G401 (cell line): ENCODE data around the gene CTBP1. TPM values are rescaled to one million over a fixed set of nuclear protein-coding genes. Genes with fewer than 3 reads are reported as not detected.

Experiments used
- DNase-seq: peaks from one replicate; pipeline ENCODE4 v3.0.0-alpha.2; 2015; ENCODE audit warnings: low spot score
- in situ Hi-C: cut with HindIII; loops from 2 replicates; pipeline ENCODE4 v1.10.0; 2016; ENCODE audit warnings: low sequenced_read_pairs, mixed read lengths
- total RNA-seq: library from RNA; depleted of rRNA; stranded (reverse); fragments of >200 nt; shearing (Covaris generic); gene quantifications from 2 replicates; pipeline ENCODE4 v1.2.3, GENCODE V29; 2014

Gene CTBP1
- total RNA-seq, 1 experiment from 2014 or later: 287 TPM

DNA sequence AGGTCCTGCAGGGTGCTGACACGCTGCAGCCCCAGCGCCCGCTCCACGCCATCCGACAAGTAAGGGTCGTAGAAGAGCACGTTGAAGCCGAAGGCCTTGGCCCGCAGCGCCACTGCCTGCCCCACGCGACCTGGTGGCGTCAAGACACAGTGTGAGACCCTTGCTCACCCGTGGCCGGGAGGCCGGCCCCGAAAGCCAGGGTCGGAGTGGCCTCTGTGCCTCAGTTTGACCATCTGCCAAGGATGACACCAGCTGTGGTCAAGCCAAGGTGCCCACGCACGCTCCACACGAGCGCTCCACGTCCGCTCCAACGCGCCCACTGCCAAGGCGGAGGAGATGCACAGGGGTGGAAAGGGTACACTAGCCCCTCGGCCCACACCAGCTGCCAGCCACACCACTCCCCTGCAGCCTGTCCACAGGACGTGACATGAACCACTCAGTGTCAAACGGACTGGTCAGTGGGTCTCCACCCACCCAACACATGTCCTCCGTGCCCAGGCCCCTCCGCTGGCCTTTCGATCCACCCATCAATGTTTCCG is 32.8 kb downstream of the CTBP1 start:
- in situ Hi-C loops: no loop called here
- no peak for DNase-seq

DNA sequence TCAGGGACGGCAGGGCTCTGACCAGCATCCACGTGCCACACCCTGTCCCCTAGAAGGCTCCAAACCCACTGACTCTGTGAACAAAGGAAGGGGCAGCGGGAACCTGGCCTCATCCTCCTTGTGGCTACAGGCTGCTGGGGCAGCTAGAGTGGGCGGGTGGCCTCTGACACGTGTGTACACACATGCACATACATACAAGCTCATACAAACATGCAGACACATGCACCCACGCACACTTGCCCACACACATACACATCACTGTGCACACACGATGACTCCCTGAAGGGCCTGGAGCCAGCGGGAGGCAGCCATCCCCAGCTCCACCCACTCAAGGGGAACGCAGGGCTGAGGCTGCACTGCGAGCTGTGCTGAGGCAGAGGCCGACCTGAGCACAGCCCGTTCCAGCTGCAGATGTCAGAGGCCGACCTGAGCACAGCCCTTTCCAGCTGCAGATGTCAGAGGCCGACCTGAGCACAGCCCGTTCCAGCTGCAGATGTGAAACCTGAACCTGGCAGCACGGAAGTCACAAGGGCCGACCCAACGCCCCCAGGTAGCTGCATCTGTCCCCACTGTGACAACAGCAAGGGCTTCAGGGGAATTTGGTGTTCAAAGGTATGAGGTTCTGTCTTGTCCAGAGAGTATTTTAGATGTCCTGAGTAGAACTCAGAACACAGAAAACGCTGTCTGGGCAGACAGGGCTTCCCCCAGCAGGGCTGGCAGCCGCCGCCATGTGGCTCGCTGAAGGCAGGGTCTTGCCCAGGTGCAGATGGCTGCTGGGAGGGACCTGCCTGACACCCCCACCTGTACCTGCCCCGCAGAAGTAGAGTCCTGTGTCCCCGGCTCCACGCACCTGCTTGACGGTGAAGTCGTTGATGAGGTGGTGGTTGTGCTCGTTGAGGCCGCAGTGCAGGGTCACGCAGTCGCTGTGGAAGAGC is 33.5 kb downstream of the CTBP1 start:
- no peak for DNase-seq
- in situ Hi-C loops: no loop called here

DNA sequence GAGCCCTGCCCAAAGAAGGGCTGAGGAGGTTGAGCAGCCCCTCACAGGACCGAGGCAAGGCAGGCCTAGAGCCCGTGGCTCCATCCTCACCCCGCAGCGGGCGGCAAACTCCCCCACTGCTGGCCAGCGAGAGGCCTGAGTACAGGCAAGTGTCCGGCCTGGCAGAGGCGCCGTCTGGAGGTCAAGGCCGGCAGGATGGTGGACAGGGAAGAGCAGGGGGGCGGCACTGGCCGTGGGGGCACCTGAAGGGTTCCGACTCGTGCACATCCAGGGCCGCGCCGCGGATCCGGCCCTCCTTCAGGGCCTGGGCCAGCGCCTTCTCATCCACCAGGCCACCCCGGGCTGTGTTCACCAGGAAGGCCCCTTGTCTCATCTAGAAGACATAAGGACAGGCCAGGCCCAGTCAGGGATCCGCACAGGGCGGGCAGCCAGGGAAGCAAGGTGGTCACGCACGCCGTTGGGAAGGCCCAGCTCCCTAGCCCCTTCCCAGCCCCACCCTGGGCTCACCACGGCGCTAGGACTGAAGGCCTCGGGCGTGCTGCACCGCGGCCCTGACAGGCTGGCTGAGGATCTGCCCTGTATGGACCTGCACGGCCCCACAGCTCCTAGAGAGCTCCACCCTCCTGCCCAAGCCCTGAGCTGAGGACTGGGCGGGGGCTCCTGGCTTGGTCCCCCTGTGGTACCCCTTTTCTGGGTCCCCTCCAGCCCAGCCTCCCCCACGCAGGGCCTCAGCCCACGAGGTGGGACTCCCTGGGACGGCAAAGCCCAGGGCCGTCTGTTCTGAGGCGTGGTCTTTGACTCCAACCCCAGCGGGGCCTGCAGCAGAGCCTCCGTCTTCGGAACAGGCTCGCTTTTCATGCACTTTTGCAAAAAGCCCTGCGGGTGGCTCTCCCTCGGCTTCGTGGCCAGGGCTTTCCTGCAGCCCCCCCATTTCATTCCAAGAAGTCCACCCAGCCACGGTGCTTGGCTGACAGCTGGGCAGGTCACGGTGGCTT is 34.5 kb downstream of the CTBP1 start:
- in situ Hi-C loops: no loop called here
- DNase-seq: no peak

DNA sequence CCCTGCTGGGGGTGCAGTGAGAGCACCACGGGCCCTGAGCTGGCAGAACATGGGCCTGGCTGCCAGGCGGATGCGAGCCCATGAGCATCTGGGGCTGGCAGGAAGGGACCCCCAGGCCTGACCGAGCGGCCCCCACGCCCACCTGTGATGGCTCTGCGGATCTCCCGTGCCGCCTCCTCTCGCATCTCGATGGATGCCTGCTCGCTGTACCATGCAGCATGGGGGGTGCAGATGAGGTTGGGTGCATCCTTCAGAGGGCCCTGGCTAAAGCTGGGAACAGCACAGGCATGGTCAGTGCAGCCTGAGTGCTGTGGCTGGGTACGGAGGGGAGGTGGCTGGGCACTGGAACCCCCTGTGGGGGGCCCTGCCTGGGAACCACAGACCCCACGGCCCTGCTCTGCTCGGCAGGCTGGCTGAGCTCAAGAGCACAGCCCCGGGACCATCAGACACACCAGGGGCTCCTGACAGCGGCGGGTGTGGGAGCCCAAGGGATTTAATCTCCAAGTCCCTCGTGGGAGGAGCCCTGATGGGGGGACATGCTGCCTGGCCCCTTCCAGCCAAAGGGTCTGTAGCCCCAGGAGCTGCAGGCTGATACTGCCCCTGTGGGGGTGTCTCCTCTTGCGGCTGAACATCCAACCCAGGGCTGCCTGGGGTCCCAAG is 35.5 kb downstream of the CTBP1 start:
- no peak for DNase-seq
- in situ Hi-C loops: no loop called here

GRCh38 chr4:1212546-1213335 is 36.2 kb downstream of the CTBP1 start:
- DNase-seq: no peak
- in situ Hi-C loops: no loop called here

GRCh38 chr4:1211891-1212545 is 36.9 kb downstream of the CTBP1 start:
- in situ Hi-C loops: no loop called here
- DNase-seq: peak; percentile 82

- in situ Hi-C loops: no loop called here
- peak; percentile 33 for DNase-seq
Measured at GRCh38 chr4:1211371-1211770, 37.6 kb downstream of the CTBP1 start.

- in situ Hi-C loops: no loop called here
- DNase-seq: peak; percentile 27
Measured at GRCh38 chr4:1210971-1211370, 38.0 kb downstream of the CTBP1 start.

- no peak for DNase-seq
- in situ Hi-C loops: no loop called here
Measured at GRCh38 chr4:1210241-1210841, 38.6 kb downstream of the CTBP1 start.

GRCh38 chr4:1209821-1210220 is 39.1 kb downstream of the CTBP1 start:
- peak; percentile 23 for DNase-seq
- in situ Hi-C loops: no loop called here

DNA sequence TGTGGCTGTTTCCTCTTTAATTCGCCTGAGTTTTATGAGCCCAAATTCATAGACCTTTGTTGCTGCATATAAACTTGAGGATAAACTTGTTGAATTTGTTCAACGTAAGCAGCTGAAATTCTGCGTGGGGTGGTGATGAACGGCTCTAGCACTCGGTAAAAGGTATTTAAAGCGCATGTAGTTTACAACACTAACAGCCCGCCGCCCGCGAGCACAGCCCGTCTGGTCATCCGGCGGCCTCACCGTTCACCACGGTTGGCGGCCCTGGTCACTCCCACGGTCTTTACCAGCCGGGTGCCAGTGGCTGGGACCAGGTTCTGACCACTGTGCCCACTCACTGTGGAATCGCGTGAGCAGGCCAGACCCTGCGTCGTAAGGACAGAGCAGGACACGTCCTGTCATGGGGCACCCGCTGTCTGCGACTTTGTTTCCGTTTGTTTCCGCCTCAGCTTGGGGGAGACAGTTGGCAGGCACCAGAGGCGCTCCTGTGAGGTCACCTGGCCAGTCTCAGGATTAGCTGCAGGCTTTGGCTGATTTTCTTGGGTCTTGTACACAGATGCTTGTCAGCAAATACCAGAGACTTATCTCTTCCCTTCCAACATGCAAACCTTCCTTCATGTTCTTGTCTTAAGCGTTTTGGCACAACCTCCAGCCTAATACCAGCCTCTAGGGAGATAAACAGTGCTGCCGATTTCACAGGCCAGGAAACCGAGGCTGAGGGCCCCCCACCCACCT is 39.8 kb downstream of the CTBP1 start:
- DNase-seq: peak; percentile 59
- in situ Hi-C loops: no loop called here

DNA sequence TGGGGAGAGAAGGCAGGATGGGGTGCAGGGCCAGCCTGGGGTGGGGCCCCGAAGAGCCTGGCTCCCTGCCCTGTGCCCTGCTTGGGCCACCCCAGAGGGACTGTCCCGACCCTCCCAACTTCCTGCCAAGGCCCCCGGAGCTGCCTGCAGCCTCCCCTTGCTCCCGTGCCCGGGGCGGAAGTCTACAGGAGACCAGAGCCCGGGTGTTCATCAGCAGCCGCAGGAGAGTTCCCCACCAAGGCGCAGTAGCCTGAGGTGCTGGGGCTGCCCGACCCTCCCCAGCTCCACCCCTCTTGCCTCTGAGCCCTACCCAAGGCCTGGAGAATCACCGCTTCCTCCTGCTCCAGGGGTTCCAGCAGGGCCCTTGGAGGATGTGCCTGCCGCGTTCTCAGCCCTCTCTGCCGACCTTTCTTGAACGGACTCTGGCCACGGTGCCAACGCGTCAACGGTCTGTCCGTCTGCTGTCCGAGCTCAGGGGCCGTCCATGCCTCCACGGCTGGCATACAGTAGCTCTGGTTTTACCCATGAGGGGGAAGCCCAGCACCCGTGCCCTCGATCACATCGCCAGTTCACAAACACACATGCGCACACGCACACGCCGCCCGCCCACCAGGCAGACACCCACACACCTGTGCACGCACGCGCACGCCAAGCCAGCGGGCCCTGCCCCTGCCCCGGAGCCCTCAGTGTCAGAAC is 40.5 kb downstream of the CTBP1 start:
- in situ Hi-C loops: no loop called here
- DNase-seq: no peak

- DNase-seq: peak; percentile 71
- in situ Hi-C loops: no loop called here
Measured at GRCh38 chr4:1207603-1208265, 41.2 kb downstream of the CTBP1 start.

- in situ Hi-C loops: no loop called here
- no peak for DNase-seq
Measured at GRCh38 chr4:1207157-1207470, 41.8 kb downstream of the CTBP1 start.

GRCh38 chr4:1206299-1207156 is 42.4 kb downstream of the CTBP1 start:
- no peak for DNase-seq
- in situ Hi-C loops: no loop called here
